ENCODE data around the gene TBXA2R.

DNA sequence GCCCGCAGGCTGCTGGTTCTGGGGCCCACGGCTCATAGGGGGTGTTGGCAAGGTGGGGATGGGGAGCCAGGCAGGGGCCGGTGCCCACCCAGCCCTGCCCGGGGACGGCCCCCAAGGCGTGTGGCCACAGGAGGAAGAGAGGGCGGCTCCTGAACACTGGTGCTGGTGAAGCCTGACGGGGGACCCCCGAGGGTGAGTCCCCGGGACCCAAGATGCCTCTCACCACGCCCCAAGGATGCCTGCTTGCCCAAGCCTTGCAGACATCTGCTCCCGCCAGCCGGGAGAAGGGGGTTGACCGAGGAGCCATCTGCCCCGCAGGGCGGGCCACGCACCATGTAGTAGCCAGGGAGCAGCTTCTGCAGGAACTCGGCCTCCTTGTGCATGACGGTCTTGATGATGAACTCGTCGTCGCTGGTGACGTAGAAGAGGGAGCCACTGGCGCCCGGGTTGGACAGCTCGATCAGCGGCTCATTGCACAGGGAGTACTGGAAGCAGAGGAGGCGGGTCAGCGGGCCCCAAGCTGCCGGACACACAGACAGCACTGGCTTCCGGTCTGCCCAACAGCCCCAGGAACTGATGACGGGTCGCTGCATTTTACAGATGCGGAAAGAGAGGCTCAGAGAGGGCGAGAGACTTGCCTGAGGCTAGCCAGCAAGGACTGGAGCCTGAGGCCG, 49.5 kb upstream of the TBXA2R start:
- TF ChIP-seq ARNT (IDR thresholded peaks at IDR 0.05) (no peak), SUZ12 (IDR thresholded peaks at IDR 0.05) (no peak), HDGF (IDR thresholded peaks at IDR 0.05; ENCODE audit: borderline replicate concordance) (no peak), BHLHE40 (IDR thresholded peaks at IDR 0.05; ENCODE audit: borderline replicate concordance) (no peak), LEF1 (IDR thresholded peaks at IDR 0.05; ENCODE audit: borderline replicate concordance) (no peak)
- TF ChIP-seq, protein P1, sequence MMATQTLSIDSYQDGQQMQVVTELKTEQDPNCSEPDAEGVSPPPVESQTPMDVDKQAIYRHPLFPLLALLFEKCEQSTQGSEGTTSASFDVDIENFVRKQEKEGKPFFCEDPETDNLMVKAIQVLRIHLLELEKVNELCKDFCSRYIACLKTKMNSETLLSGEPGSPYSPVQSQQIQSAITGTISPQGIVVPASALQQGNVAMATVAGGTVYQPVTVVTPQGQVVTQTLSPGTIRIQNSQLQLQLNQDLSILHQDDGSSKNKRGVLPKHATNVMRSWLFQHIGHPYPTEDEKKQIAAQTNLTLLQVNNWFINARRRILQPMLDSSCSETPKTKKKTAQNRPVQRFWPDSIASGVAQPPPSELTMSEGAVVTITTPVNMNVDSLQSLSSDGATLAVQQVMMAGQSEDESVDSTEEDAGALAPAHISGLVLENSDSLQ (IDR thresholded peaks at IDR 0.05), result no peak

Measured in HEK293T (cell line).